RWPE2 (cell line): ENCODE data around the gene HIVEP1.

Experiments used
- ATAC-seq: fragments of 200-7000 bp; cut with Tn5 transposase; 3 replicates; pipeline ENCODE4 v1.9.1; 2021; ENCODE audit warnings: low read depth
- DNase-seq: peaks from one replicate; pipeline ENCODE4 v3.0.0-alpha.2; 2020; ENCODE audit warnings: low spot score
- H3K27ac ChIP-seq: fragments of 450-650 bp; 2 replicates; pipeline ENCODE4 v1.5.1; 2017; ENCODE audit warnings: mild to moderate bottlenecking; ENCODE audit not compliant: poor library complexity, severe bottlenecking
- H3K27me3 ChIP-seq: fragments of 250-450 bp; sonication (Bioruptor Pico); 2 replicates; pipeline ENCODE4 v1.5.1; 2021; ENCODE audit warnings: mild to moderate bottlenecking, moderate library complexity; ENCODE audit not compliant: insufficient read depth, poor library complexity, severe bottlenecking
- H3K36me3 ChIP-seq: fragments of 250-450 bp; sonication (Bioruptor Pico); 2 replicates; pipeline ENCODE4 v1.5.1; 2020; ENCODE audit warnings: low read depth, mild to moderate bottlenecking, moderate library complexity
- H3K4me1 ChIP-seq: fragments of 250-450 bp; sonication (Bioruptor Pico); 2 replicates; pipeline ENCODE4 v1.5.1; 2021; ENCODE audit warnings: mild to moderate bottlenecking, moderate library complexity; ENCODE audit not compliant: insufficient read depth, poor library complexity, severe bottlenecking
- H3K4me3 ChIP-seq: fragments of 250-450 bp; sonication (Bioruptor Pico); 2 replicates; pipeline ENCODE4 v1.5.1; 2021; ENCODE audit warnings: mild to moderate bottlenecking, moderate library complexity; ENCODE audit not compliant: severe bottlenecking
- H3K9me3 ChIP-seq: fragments of 250-450 bp; sonication (Bioruptor Pico); 2 replicates; pipeline ENCODE4 v1.5.1; 2021; ENCODE audit warnings: mild to moderate bottlenecking, moderate library complexity; ENCODE audit not compliant: severe bottlenecking
- CTCF ChIP-seq: fragments of 450-650 bp; IDR thresholded peaks from one replicate; pipeline ENCODE4 v1.5.1; 2017; ENCODE audit warnings: mild to moderate bottlenecking, moderate library complexity; ENCODE audit not compliant: poor library complexity, severe bottlenecking

Gene HIVEP1

GRCh38 chr6:11999246-11999645 is 12.9 kb upstream of the HIVEP1 start:
- Histone ChIP-seq H3K27ac (no peak overlapping the region), H3K9me3 (no peaks in the 10 kb centered on the region), H3K4me3 (no peak overlapping the region), H3K36me3 (no peaks in the 10 kb centered on the region), H3K27me3 (no peaks in the 10 kb centered on the region), H3K4me1 (no peaks in the 10 kb centered on the region)
- no peak for TF ChIP-seq CTCF
- ATAC-seq (no peak), DNase-seq (no peak)

DNA sequence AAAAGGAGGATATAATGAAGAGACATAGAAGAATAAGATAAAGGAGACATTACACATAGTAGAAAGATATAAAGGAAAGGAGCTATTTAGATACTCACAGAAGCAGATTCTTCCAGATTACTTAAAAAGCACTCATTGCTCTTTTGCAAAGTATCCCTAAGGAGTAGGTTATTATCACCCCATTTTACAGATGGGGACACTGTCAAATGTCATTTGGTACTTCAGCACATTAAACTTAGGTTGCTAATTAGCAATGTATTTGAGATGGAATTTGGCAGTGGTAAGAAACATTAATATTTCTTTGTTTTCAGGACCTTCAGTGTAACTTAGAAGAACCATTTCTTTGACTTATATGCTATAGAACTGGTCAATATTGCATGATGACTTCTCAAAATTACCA is 11.9 kb upstream of the HIVEP1 start:
- no peaks in the 10 kb centered on the region for H3K27me3 ChIP-seq
- H3K27ac ChIP-seq: no peak overlapping the region
- H3K36me3 ChIP-seq: no peaks in the 10 kb centered on the region
- no peak overlapping the region for H3K4me3 ChIP-seq
- DNase-seq: no peak
- H3K9me3 ChIP-seq: no peaks in the 10 kb centered on the region
- no peak for ATAC-seq
- no peak for TF ChIP-seq CTCF
- no peaks in the 10 kb centered on the region for H3K4me1 ChIP-seq

DNA sequence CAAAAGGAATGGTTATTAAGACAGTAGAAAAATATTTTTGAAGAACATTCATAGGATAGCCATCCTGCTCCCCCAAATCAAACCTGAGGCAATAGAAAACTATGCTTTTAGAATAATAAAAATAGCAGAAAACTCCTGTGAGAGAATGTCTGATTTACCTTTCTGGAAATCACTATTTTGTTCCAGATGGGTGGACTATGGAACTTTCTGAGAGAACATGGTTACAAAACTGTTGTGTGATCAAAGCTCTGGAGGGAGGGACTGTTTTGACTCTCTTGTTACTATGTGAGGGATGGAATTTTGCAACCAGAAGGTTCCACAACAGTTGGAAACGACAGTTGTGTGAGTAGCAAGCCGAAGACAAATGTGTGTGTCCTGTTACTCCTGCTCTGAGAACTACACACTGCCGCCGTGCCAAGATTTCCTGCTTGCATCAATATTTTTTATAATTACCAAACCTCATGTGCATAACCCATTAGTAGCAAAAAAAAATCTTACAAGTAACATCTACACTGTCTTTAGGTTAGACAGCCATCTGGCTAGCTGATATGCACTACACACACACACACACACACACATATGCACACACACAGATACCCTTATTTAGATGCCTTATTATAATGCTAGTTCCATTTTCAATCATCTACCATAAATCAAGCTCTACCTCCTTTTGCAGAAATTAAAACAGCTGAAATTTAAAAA is 11.0 kb upstream of the HIVEP1 start:
- ATAC-seq (no peak), DNase-seq (no peak)
- Histone ChIP-seq H3K4me3 (no peak overlapping the region), H3K27me3 (no peaks in the 10 kb centered on the region), H3K4me1 (no peaks in the 10 kb centered on the region), H3K9me3 (no peaks in the 10 kb centered on the region), H3K27ac (no peak overlapping the region), H3K36me3 (no peaks in the 10 kb centered on the region)
- no peak for TF ChIP-seq CTCF

DNA sequence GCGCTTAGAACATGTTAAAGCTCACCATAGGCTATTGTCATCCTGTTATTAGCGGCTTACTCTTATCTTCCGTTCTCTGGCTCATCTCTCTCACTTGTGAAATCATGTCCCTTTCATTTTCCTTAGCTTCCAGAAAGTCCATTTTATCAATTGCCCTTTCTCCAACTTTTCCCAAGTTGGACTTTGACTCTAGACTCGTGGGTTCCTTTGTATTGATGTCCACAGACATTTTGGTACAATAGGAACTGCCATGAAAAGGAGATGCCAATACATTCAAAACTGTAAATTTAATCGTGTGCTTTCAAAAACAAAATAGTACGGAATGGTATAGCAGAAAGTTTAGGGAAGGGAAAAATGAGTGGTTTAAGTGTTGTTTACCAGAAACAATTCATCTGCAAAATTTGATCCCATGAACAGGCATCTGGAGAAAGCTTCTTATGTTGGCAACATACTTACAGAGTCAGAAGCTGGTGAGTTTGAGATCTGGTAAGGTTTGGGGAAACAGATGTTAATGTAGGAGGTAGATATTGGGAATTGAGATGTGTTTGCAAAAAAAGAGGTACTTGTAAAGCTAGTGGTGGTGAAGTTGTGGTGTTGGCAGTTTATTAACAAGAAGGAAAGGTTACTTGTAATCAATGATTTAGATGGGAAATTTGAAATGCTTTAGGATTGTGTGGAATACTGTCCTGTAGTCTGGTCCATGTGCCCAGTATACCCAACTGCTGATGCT is 10.2 kb upstream of the HIVEP1 start:
- ATAC-seq: no peak
- H3K27me3 ChIP-seq: no peaks in the 10 kb centered on the region
- no peak overlapping the region for H3K27ac ChIP-seq
- TF ChIP-seq CTCF: no peak
- no peak for DNase-seq
- no peaks in the 10 kb centered on the region for H3K4me1 ChIP-seq
- no peak overlapping the region for H3K4me3 ChIP-seq
- H3K9me3 ChIP-seq: no peaks in the 10 kb centered on the region
- no peaks in the 10 kb centered on the region for H3K36me3 ChIP-seq

DNA sequence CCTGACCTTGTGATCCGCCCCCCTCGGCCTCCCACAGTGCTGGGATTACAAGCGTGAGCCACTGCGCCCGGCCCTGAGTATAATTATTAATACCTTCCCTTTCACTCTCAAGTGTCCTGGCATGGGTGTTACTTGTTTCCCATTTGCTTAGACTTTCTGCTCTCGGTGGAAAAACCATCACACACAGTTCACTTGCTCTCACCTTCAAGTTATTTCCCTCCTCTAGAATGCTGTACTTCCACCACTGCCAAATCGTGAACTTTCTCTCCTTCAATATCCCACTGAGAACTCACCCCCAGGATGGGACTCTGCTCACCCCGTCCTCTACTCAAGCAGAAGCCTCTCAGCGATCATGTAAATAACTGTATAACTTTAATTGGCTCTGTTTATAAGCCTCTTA is 4.6 kb upstream of the HIVEP1 start:
- H3K27me3 ChIP-seq: no peaks in the 10 kb centered on the region
- ATAC-seq (no peak), DNase-seq (no peak)
- no peaks in the 10 kb centered on the region for H3K36me3 ChIP-seq
- TF ChIP-seq CTCF: no peak
- peaks cover 10% of the 10 kb centered on the region for H3K4me1 ChIP-seq
- H3K4me3 ChIP-seq: no peak overlapping the region
- no peaks in the 10 kb centered on the region for H3K9me3 ChIP-seq
- peak overlapping the region; percentile 91 for H3K27ac ChIP-seq
